Measurements from ENCODE around the gene PTPRN2.

PTPRN2 gene

DNA sequence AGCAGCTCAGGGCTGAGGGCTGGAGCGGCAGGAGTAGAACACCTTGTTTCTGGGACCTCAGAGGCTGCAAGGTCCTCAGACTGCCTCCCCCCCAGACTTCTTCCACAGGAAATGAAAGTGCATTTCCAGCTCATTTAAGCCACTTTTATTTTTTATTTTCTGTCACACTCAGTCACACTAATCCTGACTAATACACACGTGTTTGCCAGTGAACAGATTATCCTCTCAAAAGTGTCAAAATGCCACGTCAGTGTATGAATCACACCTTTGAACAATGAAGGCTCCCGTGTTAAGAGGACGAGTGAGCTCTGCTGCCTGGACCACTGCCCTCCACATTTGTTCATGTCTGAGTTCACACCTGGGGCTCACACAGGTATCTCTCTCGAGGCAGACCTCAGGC is 762.3 kb downstream of the PTPRN2 start:
- Histone ChIP-seq H2BK12ac (ENCODE audit: low read length) (no peak overlapping the region), H3K4ac (ENCODE audit: low read length) (no peak overlapping the region), H4K8ac (ENCODE audit: low read depth, low read length) (no peak overlapping the region), H3K23ac (ENCODE audit: low read depth, low read length, poor library complexity) (no peak overlapping the region), H2BK120ac (ENCODE audit: low read depth, low read length) (no peak overlapping the region), H3K9me3 (replicated peaks in 1 of 2; ENCODE audit: control insufficient read depth in 2 of 2, insufficient read depth in 1 of 2, low read depth in 1 of 2, low read length in 2 of 2) (no peaks in the 10 kb centered on the region), H3K4me2 (ENCODE audit: insufficient read depth, low read length, poor library complexity, severe bottlenecking) (no peak overlapping the region), H3K36me3 (replicated peaks in 1 of 2; ENCODE audit: control insufficient read depth in 2 of 2, insufficient read depth in 2 of 2, low read length in 2 of 2) (no peaks in the 10 kb centered on the region), H2AK5ac (ENCODE audit: low read depth, low read length) (no peak overlapping the region), H2AFZ (ENCODE audit: low read length) (no peak overlapping the region), H3K18ac (ENCODE audit: low read length) (peak overlapping the region; percentile 39), H3K27ac (replicated peaks; ENCODE audit: low read length) (no peak overlapping the region), H3K4me1 (ENCODE audit: control insufficient read depth in 2 of 2, insufficient read depth in 1 of 2, low read depth in 1 of 2, low read length in 2 of 2) (peaks cover 0 to 2% of the 10 kb centered on the region in 2 donors), H3K4me3 (ENCODE audit: low read length in 2 of 2) (no peak overlapping the region), H2BK5ac (ENCODE audit: low read length) (no peak overlapping the region), H3K79me1 (ENCODE audit: low read depth, low read length) (no peaks in the 10 kb centered on the region), H3K14ac (ENCODE audit: low read length) (no peak overlapping the region), H2BK15ac (ENCODE audit: low read length) (peak overlapping the region; percentile 8), H3K27me3 (ENCODE audit: control insufficient read depth in 3 of 3, insufficient read depth in 3 of 3, low read depth in 1 of 3, low read length in 3 of 3) (no peaks in the 10 kb centered on the region), H3K9ac (ENCODE audit: low read depth, low read length, poor library complexity) (no peak overlapping the region), H4K91ac (ENCODE audit: low read depth, low read length, poor library complexity) (no peak overlapping the region)
- DNase-seq (ENCODE audit: low spot score), result no peak
- no CpG with 5 or more reads among the region's 6 CpGs for WGBS, 2 donors (ENCODE audit: extremely low coverage in 2 of 2, insufficient read length in 2 of 2, insufficient replicate concordance in 1 of 2)

DNA sequence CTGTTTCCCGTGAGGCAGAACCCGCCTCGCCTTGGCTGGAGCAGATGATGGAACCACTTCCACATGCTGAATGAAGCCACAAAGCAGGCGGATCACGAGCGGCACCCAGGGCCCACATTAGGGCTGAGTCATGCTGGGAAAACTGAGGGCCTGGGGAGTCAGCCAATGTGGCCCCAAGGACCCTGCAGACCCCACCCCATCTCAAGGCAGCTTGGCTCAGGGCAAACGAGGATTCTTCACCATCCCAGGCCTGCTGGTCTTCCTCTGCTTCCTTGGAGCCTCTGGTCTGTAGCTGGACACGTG is 762.9 kb downstream of the PTPRN2 start:
- Histone ChIP-seq H3K4me2 (ENCODE audit: insufficient read depth, low read length, poor library complexity, severe bottlenecking) (no peak overlapping the region), H4K8ac (ENCODE audit: low read depth, low read length) (no peak overlapping the region), H2BK15ac (ENCODE audit: low read length) (no peak overlapping the region), H3K79me1 (ENCODE audit: low read depth, low read length) (no peaks in the 10 kb centered on the region), H3K27me3 (ENCODE audit: control insufficient read depth in 3 of 3, insufficient read depth in 3 of 3, low read depth in 1 of 3, low read length in 3 of 3) (no peaks in the 10 kb centered on the region), H3K36me3 (replicated peaks in 1 of 2; ENCODE audit: control insufficient read depth in 2 of 2, insufficient read depth in 2 of 2, low read length in 2 of 2) (no peaks in the 10 kb centered on the region), H3K9ac (ENCODE audit: low read depth, low read length, poor library complexity) (no peak overlapping the region), H2BK12ac (ENCODE audit: low read length) (no peak overlapping the region), H3K14ac (ENCODE audit: low read length) (no peak overlapping the region), H3K4me1 (ENCODE audit: control insufficient read depth in 2 of 2, insufficient read depth in 1 of 2, low read depth in 1 of 2, low read length in 2 of 2) (peaks cover 0 to 2% of the 10 kb centered on the region in 2 donors), H3K9me3 (replicated peaks in 1 of 2; ENCODE audit: control insufficient read depth in 2 of 2, insufficient read depth in 1 of 2, low read depth in 1 of 2, low read length in 2 of 2) (no peaks in the 10 kb centered on the region), H3K18ac (ENCODE audit: low read length) (no peak overlapping the region), H4K91ac (ENCODE audit: low read depth, low read length, poor library complexity) (no peak overlapping the region), H2AFZ (ENCODE audit: low read length) (no peak overlapping the region), H2BK120ac (ENCODE audit: low read depth, low read length) (no peak overlapping the region), H3K27ac (replicated peaks; ENCODE audit: low read length) (no peak overlapping the region), H2AK5ac (ENCODE audit: low read depth, low read length) (no peak overlapping the region), H3K4me3 (ENCODE audit: low read length in 2 of 2) (no peak overlapping the region), H2BK5ac (ENCODE audit: low read length) (no peak overlapping the region), H3K23ac (ENCODE audit: low read depth, low read length, poor library complexity) (no peak overlapping the region), H3K4ac (ENCODE audit: low read length) (no peak overlapping the region)
- no CpG with 5 or more reads among the region's 8 CpGs for WGBS, 2 donors (ENCODE audit: extremely low coverage in 2 of 2, insufficient read length in 2 of 2, insufficient replicate concordance in 1 of 2)
- no peak for DNase-seq (ENCODE audit: low spot score)

DNA sequence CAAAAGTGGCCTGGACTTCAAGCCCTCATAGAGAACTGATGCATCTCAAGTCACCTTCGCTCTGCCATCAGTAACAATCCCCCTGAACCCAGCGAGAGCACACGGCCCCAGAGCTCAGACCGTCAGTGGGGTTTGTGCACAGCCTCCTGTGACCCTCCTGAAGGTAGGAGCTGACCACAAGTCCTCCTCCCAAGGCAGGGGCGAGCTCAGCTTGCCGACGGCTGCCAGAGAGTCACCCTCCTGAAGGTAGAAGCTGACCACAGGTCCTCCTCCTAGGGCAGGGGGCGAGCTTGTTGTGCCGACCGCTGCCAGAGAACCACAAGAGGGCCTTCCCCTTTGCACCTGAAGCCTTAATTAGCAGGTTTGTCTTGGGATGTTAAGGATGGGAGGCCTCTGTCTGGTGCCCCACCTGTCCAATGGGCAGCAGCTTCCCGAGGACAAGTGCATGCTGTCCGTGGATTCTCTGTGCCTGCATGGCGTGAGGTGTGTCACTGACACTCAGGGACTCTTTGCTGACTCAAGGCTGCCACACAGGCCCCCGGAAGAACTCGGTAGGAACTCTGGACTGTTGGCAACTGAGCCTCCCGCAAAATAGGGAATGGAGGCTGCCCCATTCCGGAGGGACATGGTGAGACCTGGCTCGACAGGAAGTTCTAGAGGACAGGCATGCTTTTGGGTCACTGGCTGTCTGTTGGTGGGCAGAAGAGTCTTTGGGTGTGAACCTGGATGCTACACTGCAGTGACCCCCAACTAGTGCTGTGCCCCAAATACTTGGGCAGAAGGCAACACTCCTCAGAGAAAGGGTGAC is 763.4 kb downstream of the PTPRN2 start:
- Histone ChIP-seq H3K79me1 (ENCODE audit: low read depth, low read length) (no peaks in the 10 kb centered on the region), H3K18ac (ENCODE audit: low read length) (peak overlapping the region; percentile 1), H3K4ac (ENCODE audit: low read length) (no peak overlapping the region)

DNA sequence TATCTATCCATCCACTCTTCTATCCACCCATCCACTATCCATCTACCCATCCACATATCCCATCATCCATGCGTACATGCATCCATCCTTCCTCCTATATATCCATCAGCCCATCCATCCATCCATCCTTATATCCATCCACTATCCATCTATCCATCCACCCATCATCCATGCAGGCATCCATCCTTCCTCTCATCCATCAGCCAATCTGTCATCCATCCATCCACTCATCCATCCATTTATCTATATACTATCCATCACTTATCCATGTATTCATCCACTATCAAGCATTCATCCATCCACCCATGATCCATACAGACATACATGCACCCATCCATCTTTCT is 765.0 kb downstream of the PTPRN2 start:
- Histone ChIP-seq H2BK12ac (ENCODE audit: low read length) (no peak overlapping the region), H3K27me3 (ENCODE audit: control insufficient read depth in 3 of 3, insufficient read depth in 3 of 3, low read depth in 1 of 3, low read length in 3 of 3) (no peaks in the 10 kb centered on the region), H3K9me3 (replicated peaks in 1 of 2; ENCODE audit: control insufficient read depth in 2 of 2, insufficient read depth in 1 of 2, low read depth in 1 of 2, low read length in 2 of 2) (peaks cover 0 to 2% of the 10 kb centered on the region in 2 donors), H2AFZ (ENCODE audit: low read length) (no peak overlapping the region), H3K23ac (ENCODE audit: low read depth, low read length, poor library complexity) (no peak overlapping the region), H2AK5ac (ENCODE audit: low read depth, low read length) (no peak overlapping the region), H2BK15ac (ENCODE audit: low read length) (no peak overlapping the region), H4K8ac (ENCODE audit: low read depth, low read length) (no peak overlapping the region), H3K4ac (ENCODE audit: low read length) (no peak overlapping the region), H3K27ac (replicated peaks; ENCODE audit: low read length) (no peak overlapping the region), H3K9ac (ENCODE audit: low read depth, low read length, poor library complexity) (no peak overlapping the region), H3K4me2 (ENCODE audit: insufficient read depth, low read length, poor library complexity, severe bottlenecking) (no peak overlapping the region), H3K18ac (ENCODE audit: low read length) (no peak overlapping the region), H3K79me1 (ENCODE audit: low read depth, low read length) (peaks cover 2% of the 10 kb centered on the region), H3K4me3 (ENCODE audit: low read length in 2 of 2) (no peak overlapping the region), H3K36me3 (replicated peaks in 1 of 2; ENCODE audit: control insufficient read depth in 2 of 2, insufficient read depth in 2 of 2, low read length in 2 of 2) (peaks cover 0 to 2% of the 10 kb centered on the region in 2 donors), H4K91ac (ENCODE audit: low read depth, low read length, poor library complexity) (no peak overlapping the region), H3K14ac (ENCODE audit: low read length) (no peak overlapping the region), H3K4me1 (ENCODE audit: control insufficient read depth in 2 of 2, insufficient read depth in 1 of 2, low read depth in 1 of 2, low read length in 2 of 2) (peaks cover 1 to 5% of the 10 kb centered on the region in 2 donors), H2BK5ac (ENCODE audit: low read length) (no peak overlapping the region), H2BK120ac (ENCODE audit: low read depth, low read length) (no peak overlapping the region)
- 100% methylated on average over 1 of the region's 1 CpG; no CpG with 5 or more reads in 1 of the 2 donors for WGBS, 2 donors (ENCODE audit: extremely low coverage in 2 of 2, insufficient read length in 2 of 2, insufficient replicate concordance in 1 of 2)
- no peak for DNase-seq (ENCODE audit: low spot score)

More for the DNA sequence above, 763.4 kb downstream of the PTPRN2 start:
- Histone ChIP-seq H3K4me2 (ENCODE audit: insufficient read depth, low read length, poor library complexity, severe bottlenecking) (no peak overlapping the region), H3K36me3 (replicated peaks in 1 of 2; ENCODE audit: control insufficient read depth in 2 of 2, insufficient read depth in 2 of 2, low read length in 2 of 2) (no peaks in the 10 kb centered on the region), H4K91ac (ENCODE audit: low read depth, low read length, poor library complexity) (no peak overlapping the region), H2BK15ac (ENCODE audit: low read length) (no peak overlapping the region), H2AFZ (ENCODE audit: low read length) (no peak overlapping the region), H4K8ac (ENCODE audit: low read depth, low read length) (no peak overlapping the region), H3K4me3 (ENCODE audit: low read length in 2 of 2) (no peak overlapping the region), H3K27ac (replicated peaks; ENCODE audit: low read length) (no peak overlapping the region), H2BK120ac (ENCODE audit: low read depth, low read length) (no peak overlapping the region), H3K14ac (ENCODE audit: low read length) (no peak overlapping the region), H3K23ac (ENCODE audit: low read depth, low read length, poor library complexity) (no peak overlapping the region), H3K9ac (ENCODE audit: low read depth, low read length, poor library complexity) (no peak overlapping the region), H2BK5ac (ENCODE audit: low read length) (no peak overlapping the region), H3K9me3 (replicated peaks in 1 of 2; ENCODE audit: control insufficient read depth in 2 of 2, insufficient read depth in 1 of 2, low read depth in 1 of 2, low read length in 2 of 2) (no peaks in the 10 kb centered on the region), H2AK5ac (ENCODE audit: low read depth, low read length) (no peak overlapping the region), H3K4me1 (ENCODE audit: control insufficient read depth in 2 of 2, insufficient read depth in 1 of 2, low read depth in 1 of 2, low read length in 2 of 2) (no peaks in the 10 kb centered on the region), H3K27me3 (ENCODE audit: control insufficient read depth in 3 of 3, insufficient read depth in 3 of 3, low read depth in 1 of 3, low read length in 3 of 3) (no peaks in the 10 kb centered on the region), H2BK12ac (ENCODE audit: low read length) (no peak overlapping the region)
- DNase-seq (ENCODE audit: low spot score), result no peak
- WGBS, 2 donors (ENCODE audit: extremely low coverage in 2 of 2, insufficient read length in 2 of 2, insufficient replicate concordance in 1 of 2), result no CpG with 5 or more reads among the region's 18 CpGs
